HG03565 (cell line): ENCODE results near the gene FCGR3A.
"Not testable (repeated sequence)": the region's sequence is repeated elsewhere in the genome, so short reads cannot be mapped to it uniquely, and the experiment has no call there.

ENCODE experiments used
- ATAC-seq: cut with Tn5 transposase; IDR thresholded peaks from one replicate; pipeline ENCODE4 v1.9.1; 2021; ENCODE audit warnings: mild to moderate bottlenecking, moderate library complexity; ENCODE audit not compliant: unreplicated experiment

The FCGR3A gene

DNA sequence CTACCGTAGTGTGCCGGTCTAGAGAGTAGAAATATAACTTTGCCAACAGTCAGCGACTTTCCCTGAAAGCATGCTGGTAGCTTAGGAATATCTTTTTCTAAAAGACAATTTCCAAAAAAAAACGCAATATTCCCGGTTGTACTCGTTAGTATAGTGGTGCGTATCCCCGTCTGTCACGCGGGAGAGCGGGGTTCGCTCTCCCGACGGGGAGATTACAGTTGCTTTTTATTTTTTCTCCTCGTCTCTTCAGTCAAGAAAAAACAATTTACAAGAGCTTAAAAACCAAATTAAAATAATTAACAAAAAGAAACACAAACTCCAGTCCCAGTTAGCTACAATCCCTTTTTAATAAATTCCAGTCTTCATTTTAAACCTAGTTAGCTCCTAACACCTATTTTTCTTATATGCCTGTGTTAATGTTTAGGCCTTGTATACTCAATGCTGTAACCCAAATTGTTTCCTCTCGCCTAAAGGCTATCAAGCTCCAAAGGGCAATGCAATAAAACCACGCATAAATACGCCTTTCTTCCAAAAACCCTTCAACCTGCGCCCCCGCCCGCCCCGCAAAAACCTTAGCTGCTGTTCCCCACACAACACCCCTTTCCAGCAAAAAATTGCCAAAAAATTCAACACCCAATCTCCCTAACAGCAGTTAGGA lies 17.5 kb downstream of the FCGR3A start:
- no peak for ATAC-seq

DNA sequence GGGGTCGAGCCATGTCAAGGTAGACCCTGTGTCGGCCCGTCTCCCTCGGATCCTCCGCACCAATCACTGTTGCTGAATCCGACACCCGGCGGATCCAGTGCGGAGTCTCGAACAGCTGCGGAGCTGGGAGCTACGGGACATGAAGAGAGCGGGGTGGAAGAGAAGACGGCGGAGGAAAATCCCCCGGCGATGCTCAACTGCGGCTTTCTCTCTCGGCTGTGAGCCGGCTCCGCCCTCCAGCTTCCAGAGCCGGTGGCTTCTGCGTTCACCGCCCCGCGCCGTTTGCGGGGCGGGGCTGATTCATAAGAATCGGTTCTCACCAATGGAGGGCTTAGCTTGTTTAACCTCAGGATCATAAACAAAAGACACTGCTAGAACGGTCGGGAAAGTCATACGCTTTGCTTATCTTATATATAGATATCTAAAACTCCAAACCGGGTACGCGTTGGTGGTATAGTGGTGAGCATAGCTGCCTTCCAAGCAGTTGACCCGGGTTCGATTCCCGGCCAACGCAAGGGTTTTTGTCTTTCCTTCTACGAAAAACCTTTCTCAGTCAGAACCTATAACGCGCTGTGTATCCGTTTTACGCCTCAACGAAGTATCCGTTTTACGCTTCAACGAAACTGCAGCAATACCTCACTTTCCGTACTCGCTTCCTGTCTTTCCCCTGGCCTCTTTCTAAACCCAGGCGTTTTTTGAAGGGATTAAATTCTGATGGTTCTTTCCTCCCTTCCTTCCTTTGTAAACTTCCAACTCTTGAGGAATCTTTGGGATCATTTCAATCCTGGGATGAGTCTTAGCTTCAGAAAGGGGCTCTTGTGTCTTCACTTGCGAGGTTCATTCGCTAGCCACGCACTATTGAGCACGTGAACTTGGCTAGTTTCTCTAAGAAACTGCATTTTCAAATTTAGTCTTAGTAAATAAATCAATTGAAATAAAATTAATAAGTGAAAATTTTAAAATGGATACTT lies 18.7 kb downstream of the FCGR3A start:
- peak; percentile 59 for ATAC-seq

DNA sequence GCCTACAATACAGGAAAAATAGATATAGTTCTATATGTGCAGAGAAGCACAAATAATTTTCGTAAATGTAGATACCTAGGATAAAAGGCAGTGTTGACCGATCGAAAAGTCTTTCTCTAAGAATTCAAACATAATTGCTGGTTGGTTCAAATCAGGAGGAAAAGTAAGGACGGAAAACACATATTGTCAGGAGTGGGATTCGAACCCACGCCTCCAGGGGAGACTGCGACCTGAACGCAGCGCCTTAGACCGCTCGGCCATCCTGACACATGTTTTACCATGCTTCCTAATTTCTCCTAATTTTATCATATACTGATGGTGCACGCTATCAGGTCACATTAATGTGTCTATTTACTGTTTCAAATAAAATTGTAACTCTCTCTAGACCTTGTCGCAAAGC lies 19.5 kb downstream of the FCGR3A start:
- peak; percentile 31 for ATAC-seq

DNA sequence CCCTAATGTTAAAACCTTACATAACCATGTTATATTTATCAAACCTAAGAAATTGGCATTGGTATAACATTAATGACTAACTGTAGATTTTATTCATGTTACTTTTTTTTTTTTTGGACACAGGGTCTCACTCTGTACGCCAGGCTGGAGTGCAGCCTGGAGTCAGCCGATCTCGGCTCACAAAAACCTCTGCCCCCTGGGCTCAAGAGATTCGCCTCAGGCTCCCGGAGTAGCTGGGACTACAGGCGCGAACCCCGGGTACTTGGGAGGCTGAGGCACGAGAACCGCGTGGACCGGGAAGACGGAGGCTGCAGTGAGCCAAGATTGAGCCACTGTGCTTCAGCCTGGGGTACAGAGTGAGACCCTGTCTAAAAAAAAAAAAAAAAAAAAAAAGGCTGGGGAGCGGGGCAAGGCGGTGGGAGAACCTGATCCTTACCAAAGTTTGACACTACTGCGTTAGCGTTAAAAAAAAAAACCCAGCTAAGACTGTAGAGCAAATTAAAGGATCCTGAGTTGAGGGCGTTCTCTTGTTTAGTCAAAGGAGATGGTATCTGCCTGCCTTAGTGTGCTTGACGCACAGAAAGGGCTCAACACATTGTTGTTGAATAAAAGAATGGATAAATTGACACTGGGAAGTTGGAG lies 20.0 kb downstream of the FCGR3A start:
- ATAC-seq = not testable (repeated sequence)

DNA sequence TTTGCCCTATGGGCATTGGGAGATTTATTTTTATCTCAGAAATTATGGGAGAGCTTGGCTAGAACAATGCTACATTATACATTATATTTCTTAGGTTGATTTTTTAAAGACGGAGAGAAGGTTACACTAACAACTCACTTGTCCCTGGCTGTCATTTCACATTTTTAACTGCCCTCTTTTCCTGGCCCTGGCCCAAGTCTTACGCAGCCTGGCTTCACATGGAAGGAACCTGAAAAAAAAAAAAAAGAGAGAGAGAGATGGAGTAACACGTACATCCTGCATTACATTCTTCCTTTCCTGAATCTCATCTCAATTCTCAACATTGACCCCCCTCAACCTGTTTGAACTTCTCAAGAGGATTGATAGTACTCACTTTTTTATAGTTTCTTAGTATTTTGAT lies 21.1 kb downstream of the FCGR3A start:
- ATAC-seq = not testable (repeated sequence)

DNA sequence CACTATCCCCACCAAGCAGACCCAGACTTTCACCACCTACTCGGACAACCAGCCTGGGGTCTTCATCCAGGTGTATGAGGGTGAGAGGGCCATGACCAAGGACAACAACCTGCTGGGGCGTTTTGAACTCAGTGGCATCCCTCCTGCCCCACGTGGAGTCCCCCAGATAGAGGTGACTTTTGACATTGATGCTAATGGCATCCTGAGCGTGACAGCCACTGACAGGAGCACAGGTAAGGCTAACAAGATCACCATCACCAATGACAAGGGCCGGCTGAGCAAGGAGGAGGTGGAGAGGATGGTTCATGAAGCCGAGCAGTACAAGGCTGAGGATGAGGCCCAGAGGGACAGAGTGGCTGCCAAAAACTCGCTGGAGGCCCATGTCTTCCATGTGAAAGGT lies 23.7 kb downstream of the FCGR3A start:
- ATAC-seq = not testable (repeated sequence)

DNA sequence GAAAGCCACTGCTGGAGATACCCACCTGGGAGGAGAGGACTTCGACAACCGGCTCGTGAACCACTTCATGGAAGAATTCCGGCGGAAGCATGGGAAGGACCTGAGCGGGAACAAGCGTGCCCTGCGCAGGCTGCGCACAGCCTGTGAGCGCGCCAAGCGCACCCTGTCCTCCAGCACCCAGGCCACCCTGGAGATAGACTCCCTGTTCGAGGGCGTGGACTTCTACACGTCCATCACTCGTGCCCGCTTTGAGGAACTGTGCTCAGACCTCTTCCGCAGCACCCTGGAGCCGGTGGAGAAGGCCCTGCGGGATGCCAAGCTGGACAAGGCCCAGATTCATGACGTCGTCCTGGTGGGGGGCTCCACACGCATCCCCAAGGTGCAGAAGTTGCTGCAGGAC lies 24.3 kb downstream of the FCGR3A start:
- not testable (repeated sequence) for ATAC-seq

DNA sequence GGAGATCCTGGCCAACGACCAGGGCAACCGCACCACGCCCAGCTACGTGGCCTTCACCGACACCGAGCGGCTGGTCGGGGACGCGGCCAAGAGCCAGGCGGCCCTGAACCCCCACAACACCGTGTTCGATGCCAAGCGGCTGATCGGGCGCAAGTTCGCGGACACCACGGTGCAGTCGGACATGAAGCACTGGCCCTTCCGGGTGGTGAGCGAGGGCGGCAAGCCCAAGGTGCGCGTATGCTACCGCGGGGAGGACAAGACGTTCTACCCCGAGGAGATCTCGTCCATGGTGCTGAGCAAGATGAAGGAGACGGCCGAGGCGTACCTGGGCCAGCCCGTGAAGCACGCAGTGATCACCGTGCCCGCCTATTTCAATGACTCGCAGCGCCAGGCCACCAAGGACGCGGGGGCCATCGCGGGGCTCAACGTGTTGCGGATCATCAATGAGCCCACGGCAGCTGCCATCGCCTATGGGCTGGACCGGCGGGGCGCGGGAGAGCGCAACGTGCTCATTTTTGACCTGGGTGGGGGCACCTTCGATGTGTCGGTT lies 24.8 kb downstream of the FCGR3A start:
- not testable (repeated sequence) for ATAC-seq

DNA sequence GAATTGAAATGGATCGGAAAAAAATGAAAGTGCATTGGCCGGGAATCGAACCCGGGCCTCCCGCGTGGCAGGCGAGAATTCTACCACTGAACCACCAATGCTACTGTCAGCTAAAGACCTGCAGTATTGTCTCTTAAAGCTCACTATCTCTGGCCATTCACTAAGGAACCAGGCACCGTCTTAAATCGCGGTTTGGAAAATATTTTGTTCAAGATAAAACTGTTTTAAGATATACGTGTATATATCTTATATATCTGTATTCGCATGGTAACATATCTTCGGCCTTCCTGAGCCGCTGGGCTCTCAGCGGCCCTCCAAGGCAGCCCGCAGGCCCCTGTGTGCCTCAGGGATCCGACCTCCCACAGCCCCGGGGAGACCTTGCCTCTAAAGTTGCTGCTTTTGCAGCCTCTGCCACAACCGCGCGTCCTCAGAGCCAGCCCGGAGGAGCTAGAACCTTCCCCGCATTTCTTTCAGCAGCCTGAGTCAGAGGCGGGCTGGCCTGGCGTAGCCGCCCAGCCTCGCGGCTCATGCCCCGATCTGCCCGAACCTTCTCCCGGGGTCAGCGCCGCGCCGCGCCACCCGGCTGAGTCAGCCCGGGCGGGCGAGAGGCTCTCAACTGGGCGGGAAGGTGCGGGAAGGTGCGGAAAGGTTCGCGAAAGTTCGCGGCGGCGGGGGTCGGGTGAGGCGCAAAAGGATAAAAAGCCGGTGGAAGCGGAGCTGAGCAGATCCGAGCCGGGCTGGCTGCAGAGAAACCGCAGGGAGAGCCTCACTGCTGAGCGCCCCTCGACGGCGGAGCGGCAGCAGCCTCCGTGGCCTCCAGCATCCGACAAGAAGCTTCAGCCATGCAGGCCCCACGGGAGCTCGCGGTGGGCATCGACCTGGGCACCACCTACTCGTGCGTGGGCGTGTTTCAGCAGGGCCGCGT lies 25.5 kb downstream of the FCGR3A start, which contains the start of gene HSPA6:
Gene HSPA6 (plus strand): TSS at position 724 of the 925 bp plus-strand sequence. CDS start 119 bp downstream, at position 843.
- ATAC-seq = peak; percentile 39

DNA sequence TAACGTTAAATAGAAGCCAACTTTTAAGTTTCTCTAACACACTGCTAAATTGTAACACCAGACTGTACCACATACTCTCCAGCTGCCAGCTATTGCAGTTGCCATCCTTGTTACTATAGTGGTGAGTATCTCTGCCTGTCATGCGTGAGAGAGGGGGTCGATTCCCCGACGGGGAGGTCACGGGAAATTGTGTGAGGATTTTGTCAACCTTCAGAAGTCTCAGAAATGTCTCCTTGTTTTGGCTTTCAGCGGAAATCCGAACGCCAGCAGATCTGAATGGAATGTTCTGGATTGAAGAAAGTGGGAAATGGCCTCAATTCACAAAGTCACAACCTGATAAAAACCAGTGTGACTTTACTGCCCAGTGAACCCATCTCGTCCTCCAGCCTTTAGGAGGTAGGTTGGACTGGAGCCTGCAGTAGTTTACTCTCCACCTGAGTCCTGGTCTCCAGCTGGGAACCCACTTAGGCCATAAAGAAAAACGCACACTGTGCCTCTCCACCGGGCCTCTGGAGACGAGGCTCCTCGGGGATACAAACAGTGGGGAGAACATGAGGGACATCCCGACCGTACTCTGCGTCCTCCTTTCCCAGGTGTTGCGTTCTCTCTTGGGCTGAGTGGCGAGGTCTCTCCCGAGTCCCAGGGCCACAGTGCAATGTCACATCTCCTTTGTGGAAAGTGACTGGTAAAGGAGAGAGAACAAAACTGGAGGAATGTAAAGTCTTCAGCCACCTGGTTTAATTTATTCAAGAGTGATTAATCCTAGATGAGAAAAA lies 26.4 kb downstream of the FCGR3A start:
- ATAC-seq = not testable (repeated sequence)

DNA sequence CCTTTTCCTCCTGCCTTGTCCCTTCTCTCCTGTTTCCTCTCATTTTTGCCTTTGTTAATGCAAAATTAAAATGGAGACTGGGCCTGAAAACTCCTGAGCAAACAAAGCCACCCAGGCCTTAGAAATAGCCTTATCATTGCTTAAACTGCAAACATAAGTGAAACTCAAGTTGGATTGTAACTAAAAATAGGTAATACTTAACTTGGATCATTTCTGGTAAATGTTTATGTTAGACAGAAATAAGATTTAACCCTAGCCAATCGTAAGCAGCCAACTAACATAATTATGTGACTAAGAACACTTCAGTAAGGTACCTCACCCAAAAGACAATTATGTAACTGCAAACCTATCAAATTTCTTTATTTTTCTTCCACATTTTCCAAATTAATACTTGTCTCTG lies 35.7 kb downstream of the FCGR3A start:
- not testable (repeated sequence) for ATAC-seq

DNA sequence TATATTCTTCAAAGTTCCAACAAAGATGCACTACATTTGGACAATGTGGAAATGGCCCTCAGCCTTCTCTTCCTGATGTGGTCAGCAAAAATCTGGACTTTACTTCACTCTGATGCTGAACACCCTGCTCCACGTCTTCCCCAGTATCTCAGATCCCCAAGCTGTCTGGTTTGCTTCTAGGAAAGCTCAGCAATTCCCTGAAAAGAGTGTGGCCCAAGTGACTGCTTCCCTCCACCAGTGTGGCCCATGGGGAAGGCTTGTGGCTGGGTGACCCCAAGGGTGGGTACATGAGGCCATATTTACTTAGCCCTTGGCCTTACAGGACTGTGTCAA lies 36.2 kb downstream of the FCGR3A start:
- not testable (repeated sequence) for ATAC-seq

DNA sequence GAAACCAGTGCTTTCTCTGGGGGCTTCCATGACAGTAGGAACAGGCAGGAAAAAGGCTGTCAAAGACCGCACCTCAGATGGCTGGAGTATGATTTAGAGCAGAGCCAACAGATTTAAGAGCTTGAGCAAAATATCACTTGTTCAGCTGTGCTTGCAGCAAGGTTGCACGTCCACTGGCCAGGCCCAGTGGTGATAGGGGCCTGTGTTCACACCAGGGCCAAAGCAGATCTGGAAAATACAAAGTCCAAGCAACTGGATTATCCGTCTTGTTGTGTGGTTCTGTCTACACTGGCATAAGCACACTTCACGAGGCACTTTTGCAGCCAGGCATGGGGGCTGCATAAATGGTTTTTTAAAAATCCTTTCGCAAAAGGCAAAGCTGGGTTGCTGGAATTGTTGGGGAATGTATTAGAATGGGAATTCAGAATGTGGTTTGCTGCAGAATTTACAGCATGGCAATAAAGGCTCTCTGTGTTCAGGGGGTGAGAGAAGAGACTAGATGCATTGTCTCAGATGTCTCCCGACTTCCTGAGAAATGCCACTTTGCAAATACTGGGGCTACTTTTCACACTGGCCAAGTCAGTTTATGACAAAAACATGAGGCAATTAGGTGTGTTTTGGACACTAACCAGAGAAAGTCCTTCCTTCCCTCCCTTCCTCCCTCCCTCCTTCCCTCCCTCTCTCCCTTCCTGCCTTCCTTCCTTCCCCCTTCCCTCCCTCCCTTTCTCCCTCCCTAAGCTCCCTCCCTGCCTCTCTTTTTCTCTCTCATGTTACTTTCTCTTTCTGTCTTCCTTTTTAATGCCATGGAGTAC lies 36.8 kb downstream of the FCGR3A start:
- not testable (repeated sequence) for ATAC-seq

DNA sequence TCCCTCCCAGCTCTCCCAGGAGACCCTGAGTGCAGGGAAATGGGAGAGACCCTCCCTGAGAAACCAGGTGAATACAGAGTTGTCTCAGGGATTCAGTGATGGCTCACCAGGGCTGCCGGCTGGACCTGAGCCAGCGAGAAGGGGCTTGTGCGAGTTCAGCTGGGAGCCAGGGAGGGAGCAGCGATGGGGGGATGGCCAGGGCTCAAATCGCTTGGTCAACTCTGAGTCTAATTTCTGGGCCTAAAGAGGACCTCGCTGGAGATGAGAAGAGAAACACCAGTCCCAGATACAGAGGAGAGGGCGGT lies 37.9 kb downstream of the FCGR3A start:
- ATAC-seq = no peak

DNA sequence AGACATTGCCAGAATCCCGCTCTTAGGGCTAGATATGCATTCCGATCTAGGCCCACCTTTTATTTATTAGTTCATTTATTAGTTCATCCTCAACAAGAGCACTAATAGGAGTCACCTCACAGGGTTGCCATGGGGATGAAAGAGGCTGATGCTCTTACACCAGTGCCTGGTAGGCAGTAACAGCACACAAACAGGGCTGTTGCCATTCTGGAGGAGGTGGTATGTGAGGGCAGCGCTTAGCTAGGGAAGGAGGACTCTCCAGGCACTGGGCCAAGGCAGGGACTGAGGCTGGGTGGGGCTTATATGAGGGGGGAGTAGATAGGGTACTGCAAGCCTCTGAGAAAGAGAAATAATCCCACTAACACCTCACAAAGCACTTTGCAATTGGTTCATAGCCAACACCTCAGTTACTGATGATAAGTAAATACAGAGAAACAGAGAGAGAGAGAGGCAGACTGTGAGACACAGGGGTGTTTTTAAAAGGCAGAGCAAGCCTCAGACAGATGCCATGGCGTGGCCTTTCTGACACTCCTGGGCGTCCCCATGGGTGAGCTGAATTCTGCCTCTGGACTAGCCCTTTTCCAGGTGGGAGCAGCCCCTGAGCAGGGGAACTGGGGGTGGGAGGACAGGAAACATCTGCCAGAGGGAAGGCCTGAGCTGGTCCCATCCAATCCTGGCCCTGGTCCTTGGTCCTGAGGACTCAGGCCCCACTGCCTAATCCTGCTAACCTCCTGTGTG lies 38.4 kb downstream of the FCGR3A start:
- ATAC-seq = no peak

DNA sequence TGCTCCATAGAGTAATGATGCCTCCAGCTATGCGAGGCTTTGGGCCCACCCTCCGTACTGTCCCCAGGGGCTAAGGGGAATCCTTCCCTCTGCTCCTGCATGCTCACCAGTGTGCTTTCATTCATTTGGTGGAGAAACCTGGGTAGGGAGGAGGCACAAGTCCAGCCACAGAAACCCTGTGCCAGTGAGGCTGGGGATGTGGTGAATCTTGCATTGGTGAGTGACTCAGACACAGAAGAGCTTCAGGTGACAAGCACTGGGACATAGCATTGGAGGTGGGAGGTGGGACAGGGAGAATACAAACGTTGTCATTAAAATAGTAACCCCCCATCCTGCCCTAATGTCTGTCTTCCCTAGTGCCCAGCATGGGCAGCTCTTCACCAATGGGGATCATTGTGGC lies 39.1 kb downstream of the FCGR3A start:
- ATAC-seq = no peak

DNA sequence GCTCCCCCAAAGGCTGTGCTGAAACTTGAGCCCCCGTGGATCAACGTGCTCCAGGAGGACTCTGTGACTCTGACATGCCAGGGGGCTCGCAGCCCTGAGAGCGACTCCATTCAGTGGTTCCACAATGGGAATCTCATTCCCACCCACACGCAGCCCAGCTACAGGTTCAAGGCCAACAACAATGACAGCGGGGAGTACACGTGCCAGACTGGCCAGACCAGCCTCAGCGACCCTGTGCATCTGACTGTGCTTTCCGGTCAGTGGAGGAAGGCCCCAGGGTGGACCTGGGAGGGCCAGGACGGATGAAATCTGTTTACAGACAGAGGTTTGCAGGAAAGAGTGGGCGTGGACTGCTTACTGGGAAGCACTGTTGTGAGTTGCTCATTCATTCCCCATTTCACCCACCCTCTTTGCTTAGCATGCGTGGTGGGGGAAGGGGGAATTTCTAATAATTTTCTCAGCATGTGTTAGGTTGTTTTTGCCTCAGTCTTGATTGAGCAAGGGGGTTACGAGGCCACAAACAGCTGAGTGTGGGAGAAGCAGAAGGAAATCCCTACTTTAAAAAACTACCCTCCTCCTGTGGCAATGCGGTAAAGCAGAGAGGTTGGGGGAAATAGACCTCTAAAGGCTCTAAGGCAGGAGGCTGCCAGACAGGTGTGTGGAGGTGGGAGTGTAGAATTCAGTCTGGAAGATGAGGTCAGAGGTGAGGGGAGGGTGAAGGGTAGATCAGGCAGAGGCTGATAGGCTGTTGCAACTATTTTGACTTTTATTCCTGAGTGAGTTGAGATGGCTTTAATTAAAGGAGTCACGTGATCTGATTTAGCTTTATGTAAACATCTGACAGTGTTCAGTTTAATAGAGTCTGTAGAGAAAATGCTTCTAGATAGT lies 43.0 kb downstream of the FCGR3A start:
- no peak for ATAC-seq
